GM19240 (cell line): ENCODE measurements around the gene ALPK1.
"Not testable (repeated sequence)": the region's sequence is repeated elsewhere in the genome, so short reads cannot be mapped to it uniquely, and the experiment has no call there.

ENCODE experiments used
- DNase-seq: peaks from one replicate; pipeline ENCODE4 v3.0.0; 2011; ENCODE audit warnings: low spot score; ENCODE audit not compliant: insufficient read length

The ALPK1 gene

DNA sequence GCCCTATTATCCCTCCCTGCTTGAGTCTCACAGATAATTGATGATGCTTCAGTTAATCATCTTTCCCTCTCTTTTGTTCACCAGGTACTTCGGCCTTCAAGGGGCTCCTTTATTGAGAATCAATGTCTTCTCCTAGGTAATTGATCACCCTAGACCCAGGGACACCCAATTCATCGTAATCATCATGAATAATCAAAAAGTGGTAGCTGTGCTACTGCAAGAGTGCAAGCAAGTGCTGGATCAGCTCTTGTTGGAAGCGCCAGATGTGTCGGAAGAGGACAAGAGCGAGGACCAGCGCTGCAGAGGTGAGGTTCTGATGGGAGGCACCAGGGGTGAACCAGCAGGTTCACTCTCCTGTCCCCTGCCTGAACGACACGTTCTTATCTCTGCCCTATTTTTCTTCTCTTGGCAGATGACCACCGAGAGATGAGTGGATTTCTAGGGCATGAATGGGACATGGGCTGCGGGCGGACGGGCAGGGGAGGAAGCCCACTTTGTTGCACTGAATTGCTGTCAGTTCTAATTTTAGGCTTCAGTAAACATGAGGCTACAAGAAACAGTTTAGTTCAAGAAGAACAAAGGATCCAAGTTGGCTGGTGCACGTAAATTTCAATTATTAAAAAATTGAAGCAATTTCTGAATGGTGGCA is 80.5 kb downstream of the ALPK1 start:
- no peak for DNase-seq

DNA sequence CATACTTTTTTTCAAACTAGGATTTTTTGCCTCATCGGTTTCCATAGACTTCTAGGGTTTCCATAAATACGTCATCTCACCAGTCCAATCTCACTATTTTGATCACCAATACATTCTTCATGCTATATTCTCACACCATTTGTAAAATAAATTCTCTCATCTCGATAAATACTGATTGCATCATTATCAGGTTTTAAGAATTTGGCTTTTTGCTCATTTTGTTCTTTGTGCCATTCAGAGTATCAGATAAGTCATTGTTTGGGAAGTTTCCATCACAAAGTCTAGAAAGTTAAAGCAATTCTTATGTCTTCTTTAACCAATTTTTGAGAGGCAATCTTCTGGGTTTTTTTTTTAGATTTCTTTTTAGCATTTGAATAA is 81.1 kb downstream of the ALPK1 start:
- DNase-seq = no peak

DNA sequence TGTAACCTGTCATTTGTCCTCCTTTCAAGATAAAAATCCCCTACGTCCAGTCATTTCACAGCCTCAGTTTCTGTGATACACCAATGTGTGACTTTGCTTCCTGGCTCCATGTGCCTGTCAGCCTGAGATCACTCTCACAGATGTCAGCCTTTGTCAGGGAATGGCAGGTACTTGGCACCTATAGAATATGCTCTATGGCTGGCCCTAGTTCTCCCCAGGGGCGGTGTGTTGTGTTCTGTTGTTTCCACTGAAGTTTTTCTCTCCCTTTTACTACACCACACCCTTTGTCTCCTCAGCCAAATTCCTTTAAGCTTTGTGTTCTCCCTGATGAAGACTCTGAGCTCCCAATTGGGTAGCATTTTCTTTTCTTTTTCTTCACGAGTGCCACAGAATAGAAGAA is 81.7 kb downstream of the ALPK1 start:
- DNase-seq = no peak

DNA sequence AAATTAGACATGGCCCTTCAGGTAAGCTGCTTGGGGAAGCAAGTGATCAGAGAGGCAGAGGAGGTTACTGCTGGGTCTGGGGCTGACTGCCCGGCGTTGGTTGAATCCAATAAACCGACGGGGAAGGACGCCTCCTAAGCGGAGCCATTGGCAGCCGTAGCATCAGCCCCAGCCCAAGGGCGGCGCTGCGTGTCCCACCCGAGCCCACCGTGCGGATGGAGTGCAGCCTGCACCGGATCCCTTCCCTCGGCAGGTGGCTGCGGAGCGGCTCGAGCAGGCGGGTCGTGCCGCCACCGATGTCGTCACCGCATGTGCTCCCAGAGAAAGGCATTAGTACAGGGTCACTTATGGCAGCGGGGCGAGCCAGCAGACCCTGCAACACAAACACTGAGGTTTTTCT is 82.1 kb downstream of the ALPK1 start:
- DNase-seq = no peak

DNA sequence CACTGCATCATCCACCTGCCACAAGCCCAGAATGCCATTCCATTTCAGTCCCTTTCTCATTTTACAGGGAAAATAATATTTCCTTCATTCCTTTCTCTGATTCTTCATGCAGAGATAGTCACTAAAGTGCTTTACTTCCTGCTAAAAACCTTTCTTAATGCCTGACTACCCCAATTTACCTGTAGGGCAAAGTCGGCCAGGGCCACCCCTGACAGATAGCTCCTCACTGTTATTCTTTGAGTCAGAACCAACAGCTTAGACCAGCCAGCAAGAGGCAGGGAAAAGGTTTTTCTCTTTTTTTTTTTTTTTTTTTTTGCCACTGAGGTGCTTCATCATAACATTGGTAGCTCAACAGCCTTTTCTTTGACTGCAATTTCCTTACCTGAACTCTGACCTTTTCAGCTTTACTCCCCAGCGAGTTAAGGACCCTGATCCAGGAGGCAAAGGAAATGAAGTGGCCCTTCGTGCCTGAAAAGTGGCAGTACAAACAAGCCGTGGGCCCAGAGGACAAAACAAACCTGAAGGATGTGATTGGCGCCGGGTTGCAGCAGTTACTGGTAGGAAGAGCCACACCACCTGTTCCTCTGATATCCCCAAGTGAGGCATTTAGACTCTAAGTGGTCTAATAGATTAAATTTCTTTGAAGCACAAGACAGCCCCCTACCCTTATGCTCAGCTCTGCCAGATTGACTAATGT is 85.0 kb downstream of the ALPK1 start:
- DNase-seq = no peak

DNA sequence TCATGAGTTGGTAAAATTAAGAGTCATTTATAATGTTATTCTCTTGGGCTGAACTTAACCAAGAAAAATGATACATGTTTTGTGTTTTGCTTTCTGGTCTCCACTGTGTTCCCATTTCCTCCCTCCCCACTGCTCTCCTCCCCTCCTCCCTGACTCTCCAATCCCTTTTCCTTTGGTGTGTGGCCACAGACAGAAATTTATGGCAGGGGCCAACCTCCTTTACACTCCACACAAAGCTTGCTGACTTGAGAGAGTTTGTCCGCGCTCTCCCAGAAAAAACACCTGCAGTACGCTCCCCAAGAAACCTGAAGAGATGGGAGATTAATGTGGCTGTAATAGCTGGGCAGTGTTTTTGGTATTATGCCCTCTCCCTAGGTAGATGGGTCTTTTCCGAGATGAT is 88.9 kb downstream of the ALPK1 start:
- no peak for DNase-seq

DNA sequence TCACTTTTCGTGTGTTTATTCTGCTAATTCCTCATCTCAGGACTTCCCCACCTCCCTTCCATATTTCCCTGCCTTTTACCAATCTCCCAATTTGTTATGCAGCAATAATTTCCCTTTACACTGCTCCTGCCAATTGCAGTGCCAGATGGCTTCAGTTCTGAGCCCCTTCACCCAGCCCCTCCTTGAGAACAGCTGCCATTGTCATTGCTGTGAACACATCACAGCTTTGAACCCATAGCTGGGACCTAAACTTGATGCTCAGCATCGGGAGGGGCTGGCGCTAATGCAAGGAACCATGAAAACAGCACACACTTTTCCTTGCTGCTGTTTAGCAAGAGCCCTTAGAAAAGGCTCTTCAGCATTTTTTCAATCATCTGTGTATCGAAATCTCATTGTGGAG is 104.9 kb downstream of the ALPK1 start:
- DNase-seq = no peak

DNA sequence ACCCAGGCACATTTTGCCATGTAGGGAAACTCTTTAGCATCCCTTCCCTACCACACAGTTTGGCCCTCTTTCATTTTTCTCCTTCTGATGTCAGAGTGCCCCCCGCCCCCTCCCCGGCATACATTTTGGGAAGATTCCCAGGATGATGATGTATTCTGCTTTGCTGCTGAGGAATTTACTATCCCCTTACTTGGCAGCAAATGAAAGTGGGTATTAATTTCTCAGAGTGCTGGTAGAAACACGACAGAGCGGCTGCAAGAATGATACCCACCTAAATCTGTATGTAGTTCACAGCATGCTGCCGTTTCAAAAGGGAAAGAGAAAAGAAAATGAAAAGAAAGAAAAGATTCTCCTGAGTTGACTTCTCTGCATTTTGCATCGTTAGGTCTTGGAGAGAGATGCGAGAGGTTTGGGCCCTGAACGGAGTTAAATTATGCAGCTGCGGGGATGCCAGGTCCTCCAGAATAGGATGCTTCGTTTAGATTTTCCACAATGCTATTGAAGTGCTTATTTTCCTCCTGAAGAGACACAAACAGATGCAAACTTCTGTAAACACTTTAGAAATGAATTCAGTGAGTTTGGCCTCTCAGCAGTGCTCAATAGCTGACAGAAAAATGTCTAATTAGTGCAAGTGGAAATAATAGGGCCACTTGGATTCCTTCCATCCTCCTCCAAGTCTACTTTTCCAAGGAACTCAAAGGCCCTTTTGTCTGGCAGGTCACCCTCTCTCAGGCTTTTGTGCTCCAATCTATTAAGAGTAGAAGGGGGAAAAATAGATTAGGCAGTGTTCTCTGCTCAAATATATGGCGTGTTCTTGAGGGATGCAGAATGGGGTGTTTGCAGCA is 106.2 kb downstream of the ALPK1 start:
- no peak for DNase-seq

DNA sequence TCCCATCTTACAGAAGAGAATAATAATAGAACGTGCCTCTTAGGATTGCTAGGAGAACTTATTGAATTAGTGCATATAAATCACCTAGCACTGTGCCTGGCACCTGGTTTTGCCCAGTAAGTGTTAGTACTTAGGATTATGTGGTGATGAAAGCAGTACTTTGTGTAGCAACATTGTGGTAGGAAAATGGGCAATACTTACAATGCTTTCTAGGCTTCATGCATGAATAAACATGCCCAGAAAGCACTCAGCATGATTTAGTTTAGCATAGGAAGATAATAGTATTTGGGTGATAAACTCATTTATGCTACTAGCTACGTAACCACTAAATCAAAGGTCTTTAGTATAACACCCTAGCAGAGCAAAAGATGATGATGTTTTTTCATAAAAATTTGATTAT is 113.2 kb downstream of the ALPK1 start:
- DNase-seq = no peak

DNA sequence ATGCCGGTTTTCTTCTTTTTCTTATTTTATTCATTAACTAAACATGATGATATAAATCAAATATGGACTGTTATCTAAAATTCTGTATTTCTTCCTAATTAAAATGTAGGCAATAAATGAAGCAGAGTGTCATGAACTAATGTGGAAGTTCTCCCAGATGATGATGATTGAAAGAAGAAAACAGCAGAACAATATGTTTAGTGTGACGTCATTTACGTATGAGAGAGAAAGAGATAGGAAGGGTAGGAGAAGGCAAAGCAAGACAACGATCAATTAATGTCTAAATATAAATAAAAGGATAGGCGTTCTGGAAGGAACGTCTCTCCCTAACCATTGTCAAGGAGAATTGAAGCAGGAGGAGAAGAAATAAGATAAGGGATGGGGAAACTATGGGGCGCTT is 113.6 kb downstream of the ALPK1 start:
- DNase-seq = no peak

DNA sequence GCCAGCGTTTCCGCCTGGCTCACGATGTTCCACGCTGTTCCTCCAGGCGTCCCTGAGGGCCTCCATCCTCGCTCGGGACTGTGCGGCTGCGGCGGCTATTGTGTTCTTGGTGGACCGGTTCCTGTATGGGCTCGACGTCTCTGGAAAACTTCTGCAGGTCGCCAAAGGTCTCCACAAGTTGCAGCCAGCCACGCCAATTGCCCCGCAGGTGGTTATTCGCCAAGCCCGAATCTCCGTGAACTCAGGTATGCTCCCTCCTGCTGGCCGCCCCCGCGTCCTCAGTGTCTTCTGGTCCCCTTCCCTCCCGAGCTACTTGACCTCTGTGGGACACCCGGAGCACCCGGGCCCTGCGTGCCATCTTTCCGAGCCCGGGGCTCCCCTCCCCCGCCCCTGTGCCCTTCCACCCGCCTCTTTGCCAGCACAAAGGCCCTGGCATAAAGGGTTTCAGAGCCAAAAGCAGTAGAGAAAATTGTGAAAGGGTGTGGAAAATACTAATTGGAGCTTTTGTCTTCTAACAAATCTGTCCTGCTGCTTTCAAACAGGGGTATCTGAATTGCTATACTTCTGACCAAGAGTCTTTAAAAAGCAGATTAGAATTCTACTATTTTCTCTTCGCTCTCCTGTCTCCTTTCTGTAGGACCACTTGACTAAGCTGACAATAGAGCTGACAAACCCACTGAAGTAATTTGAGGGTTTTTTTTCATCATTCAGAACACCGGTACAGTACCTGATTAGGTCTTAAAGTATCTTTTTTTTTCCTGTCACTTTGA is 114.8 kb downstream of the ALPK1 start:
- no peak for DNase-seq

DNA sequence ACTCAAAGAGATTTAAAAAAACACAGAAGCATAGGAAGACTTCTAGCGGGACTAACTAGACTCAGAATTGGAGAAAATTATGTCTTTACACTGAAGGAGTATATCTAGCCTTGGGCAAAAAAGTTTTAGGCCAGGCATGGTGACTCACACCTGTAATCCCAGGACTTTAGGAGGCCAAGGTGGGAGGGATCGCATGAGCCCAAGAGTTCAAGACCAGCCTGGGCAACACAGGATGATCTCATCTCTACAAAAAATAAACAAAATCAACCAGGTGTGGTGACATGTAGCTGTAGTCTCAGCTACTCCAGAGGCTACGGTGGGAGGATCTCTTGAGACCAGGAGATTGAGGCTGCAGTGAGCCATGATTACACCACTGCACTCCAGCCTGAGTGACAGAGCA is 119.3 kb downstream of the ALPK1 start:
- DNase-seq = no peak

DNA sequence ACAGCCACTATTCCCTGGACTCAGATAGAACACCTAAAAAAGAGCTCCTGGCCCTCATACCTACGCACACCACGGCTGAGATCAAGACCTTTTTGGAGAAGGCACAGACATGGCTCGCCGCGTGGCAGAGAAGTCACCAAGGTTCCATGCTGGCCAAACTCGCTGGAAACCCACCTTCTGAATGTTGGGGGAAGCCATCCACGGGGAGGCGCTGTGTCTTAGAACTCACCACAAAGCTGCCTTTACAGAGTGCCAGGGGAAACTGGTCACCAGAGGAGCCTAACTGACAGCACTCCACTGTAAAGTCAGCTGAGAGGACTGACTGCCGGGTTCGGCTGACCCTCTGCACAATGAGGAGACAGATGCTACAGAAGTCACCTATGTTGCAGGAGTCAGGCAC is 120.9 kb downstream of the ALPK1 start:
- no peak for DNase-seq

DNA sequence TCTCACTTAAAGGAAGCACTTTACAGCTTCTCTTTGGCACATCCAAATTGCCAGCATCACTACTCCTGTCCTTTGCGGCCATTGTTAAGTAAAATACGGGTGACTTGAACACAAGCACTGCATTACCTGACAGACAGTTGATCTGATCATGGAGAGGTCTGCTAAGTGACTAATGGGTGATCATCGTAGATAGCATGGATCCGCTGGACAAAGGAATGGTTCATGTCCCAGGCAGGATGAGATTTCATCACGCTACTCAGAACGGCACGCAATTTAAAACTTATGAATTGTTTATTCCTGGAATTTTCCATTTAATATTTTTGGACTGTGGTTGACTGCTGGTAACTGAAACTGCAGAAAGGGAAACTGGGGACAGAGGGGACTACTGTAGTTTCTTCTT is 124.7 kb downstream of the ALPK1 start:
- no peak for DNase-seq

DNA sequence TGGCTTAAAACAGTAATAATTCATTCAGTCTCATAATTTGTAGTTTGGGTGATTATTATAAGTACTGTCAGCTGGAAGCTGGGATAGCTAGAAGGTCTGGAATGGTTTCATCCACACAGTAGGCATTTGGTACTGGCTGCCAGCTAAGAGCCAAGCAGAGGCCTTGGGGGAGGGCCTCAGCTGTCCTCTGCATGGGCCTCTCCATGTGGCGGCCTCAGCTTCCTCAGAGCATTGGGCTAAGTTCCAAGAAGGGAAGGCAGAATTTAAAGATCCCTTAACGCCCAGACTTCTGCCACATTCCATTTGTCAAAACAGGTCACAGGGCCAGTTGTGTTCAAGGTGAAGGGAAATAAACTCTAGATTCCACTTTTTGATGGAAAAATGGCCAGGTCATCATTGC is 125.5 kb downstream of the ALPK1 start:
- no peak for DNase-seq

DNA sequence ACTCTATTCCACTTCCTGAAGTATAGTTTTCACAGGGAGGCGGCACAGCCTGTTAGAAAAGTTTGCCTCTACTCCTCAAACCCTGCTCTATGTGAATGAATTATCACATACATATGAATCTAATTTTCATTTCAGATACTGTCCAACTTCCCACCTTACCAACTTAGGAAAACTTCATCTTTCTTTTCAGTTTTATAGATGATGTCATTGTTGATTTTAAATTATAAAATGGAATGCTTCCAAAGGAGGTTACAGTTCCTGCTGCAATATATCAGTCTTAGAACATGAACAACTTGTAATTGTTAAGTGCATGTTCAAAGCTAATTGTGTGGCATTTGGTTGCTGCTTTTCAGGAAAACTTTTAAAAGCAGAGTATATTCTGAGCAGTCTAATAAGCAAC is 126.4 kb downstream of the ALPK1 start:
- DNase-seq = no peak

DNA sequence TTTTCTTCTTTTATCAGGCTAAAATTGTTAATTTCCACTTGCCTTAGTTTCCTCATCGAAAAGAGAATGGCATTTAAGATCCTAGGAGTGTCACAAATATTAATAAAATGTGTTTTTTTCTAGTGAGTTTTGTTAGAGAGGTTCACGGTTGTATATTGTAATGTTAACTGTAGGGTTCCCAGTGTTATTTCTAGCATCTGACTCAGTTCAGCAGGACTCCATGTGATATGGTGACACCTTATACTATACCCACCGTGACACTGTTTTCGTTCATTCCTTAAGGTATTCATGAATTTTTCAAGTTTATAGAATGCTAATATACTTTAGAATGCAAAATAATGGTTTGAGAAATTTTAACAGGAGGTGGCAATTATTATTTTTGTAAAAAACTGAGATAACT is 128.7 kb downstream of the ALPK1 start:
- no peak for DNase-seq

DNA sequence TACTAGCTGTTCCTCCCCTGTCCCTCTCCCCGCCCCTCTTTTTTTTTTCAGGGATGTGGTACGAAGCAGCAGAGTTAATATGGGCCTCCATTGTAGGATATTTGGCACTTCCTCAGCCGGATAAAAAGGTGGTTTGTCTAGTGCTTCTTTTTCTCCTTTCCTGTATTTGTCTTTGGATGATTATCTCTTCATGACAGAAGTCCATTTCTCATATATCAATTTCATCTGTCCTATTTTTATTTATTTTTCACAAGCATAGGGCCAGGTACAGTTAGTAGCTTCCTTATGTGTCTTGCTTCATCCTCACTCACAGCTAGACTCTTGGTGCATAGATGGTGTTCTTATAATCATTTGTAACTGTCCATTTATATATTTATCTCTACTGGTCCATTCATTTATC is 129.2 kb downstream of the ALPK1 start:
- no peak for DNase-seq

DNA sequence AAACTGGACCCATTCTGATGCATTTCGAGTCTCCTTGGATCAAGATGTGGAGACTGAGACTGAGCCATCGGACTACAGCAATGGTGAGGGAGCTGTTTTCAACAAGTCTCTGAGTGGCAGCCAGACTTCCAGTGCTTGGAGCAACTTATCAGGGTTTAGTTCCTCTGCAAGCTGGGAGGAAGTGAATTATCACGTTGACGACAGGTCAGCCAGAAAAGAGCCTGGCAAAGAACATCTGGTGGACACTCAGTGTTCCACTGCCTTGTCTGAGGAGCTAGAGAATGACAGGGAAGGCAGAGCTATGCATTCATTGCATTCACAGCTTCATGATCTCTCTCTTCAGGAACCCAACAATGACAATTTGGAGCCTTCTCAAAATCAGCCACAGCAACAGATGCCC is 134.0 kb downstream of the ALPK1 start:
- DNase-seq = no peak

DNA sequence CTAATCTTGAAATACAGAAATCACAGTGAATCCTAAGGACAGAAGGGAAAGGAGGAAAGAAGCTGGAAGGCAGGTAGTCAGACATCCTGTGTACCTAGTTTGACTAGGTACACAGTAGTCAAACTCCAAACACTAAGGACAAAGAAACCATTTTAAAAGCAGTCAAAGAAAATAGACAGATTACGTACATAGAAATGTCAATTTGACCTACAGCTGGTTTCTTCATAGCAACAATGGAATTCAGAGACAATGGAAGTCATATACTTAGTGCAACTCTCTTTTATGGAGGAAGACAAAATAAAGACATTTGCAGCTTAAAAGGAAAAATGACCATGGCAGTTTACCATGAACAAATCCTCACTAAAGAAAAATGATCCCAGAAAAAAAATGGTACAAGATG is 139.8 kb downstream of the ALPK1 start:
- no peak for DNase-seq

DNA sequence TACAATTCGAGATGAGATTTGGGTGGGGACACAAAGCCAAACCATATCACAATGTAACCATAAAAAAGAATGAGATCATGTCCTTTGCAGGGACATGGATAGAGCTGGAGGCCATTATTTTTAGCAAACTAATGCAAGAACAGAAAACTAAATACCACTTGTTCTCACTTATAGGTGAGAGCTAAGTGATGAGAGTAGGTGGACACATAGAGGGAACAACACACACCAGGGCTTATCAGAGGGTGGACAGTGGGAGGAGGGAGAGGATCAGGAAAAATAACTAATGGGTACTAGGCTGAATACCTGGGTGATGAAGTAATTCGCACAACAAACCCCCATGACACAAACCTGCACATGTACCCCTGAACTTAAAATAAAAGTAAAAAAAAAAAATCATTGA is 145.1 kb downstream of the ALPK1 start:
- not testable (repeated sequence) for DNase-seq
